Measurements from ENCODE around the gene SLC6A1. TPM values are rescaled to one million over a fixed set of nuclear protein-coding genes. Genes with fewer than 3 reads are reported as not detected.
"Not testable (repeated sequence)": the region's sequence is repeated elsewhere in the genome, so short reads cannot be mapped to it uniquely, and the experiment has no call there.

Gene SLC6A1
- total and polyA plus RNA-seq, 7 donors, result 0.27 to 1.9 (median 0.36) TPM

- TF ChIP-seq, protein P1, sequence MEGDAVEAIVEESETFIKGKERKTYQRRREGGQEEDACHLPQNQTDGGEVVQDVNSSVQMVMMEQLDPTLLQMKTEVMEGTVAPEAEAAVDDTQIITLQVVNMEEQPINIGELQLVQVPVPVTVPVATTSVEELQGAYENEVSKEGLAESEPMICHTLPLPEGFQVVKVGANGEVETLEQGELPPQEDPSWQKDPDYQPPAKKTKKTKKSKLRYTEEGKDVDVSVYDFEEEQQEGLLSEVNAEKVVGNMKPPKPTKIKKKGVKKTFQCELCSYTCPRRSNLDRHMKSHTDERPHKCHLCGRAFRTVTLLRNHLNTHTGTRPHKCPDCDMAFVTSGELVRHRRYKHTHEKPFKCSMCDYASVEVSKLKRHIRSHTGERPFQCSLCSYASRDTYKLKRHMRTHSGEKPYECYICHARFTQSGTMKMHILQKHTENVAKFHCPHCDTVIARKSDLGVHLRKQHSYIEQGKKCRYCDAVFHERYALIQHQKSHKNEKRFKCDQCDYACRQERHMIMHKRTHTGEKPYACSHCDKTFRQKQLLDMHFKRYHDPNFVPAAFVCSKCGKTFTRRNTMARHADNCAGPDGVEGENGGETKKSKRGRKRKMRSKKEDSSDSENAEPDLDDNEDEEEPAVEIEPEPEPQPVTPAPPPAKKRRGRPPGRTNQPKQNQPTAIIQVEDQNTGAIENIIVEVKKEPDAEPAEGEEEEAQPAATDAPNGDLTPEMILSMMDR (IDR thresholded peaks at IDR 0.05), result no peak
- intact Hi-C loops (cut with DNase I), result loop anchor here (1.0 to 10.0 kb wide), 5 partner anchors 113 to 301 kb away; no protein-coding TSS in a partner anchor
- Histone ChIP-seq H3K9me3 (no peaks in the 10 kb centered on the region), H3K4me3 (no peak overlapping the region), H3K36me3 (ENCODE audit: insufficient read depth in 1 of 2, low read depth in 1 of 2) (no peaks in the 10 kb centered on the region), H3K27ac (no peak overlapping the region), H3K27me3 (ENCODE audit: insufficient read depth in 3 of 3, low read length in 2 of 3) (peaks cover 0 to 40% (median 2%) of the 10 kb centered on the region in 3 donors), H3K4me1 (no peaks in the 10 kb centered on the region)
- DNase-seq, result no peak
- ATAC-seq, result no peak
These were observed 67.2 kb downstream of the SLC6A1 start for GRCh38 chr3:11059799-11060115.

DNA sequence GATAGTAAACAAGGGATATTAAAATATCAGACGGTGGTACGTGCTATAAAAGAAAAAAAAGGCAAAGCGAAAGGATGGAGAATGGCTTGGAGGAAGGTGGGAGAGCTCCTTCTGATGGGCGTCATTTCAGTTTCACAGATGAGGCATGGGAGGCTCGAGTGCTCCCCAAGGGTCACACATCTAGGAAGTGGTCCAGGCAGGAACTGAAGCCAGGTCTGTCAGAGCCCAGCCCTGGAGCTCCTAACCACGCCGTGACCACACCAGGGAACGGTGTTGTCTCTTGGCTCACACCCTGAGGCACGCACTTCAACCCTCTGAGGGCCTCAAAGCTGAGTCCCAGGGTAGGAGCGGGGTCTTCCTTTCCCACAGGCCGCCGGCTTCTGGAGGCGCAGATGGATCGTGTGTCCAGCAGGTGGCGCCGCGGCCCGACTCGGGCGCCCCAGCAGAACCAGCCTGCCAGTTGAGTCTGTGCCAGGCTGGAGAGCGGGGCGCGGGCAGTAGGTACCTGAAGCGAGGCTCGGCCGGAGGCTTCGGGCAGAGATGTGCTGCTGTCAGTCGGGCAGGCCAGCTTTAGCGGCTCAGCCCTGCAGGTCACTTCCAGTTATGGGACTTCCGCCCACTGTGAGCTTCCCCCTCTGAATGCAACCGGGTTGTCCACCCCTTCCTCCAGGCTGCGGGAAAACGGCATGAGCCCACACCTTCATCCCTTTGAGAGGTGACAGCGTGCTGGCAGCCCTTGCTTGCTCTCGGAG is 68.1 kb downstream of the SLC6A1 start:
- H3K4me3 ChIP-seq, result peak overlapping the region; percentile 5
- intact Hi-C loops (cut with DNase I), result loop anchor here (5.0 to 10.0 kb wide), 2 partner anchors 144 to 272 kb away; no protein-coding TSS in a partner anchor
- peak; percentile 42 to 82 (median 74) for ATAC-seq
- TF ChIP-seq, protein P1 (IDR thresholded peaks at IDR 0.05), result peak; percentile 75
- peak; percentile 73 to 74 for DNase-seq
- H3K4me1 ChIP-seq, result no peaks in the 10 kb centered on the region
- no peak overlapping the region for H3K27ac ChIP-seq
- H3K27me3 ChIP-seq (ENCODE audit: insufficient read depth in 3 of 3, low read length in 2 of 3), result peaks cover 0 to 40% (median 2%) of the 10 kb centered on the region in 3 donors
- H3K9me3 ChIP-seq, result no peaks in the 10 kb centered on the region
- H3K36me3 ChIP-seq (ENCODE audit: insufficient read depth in 1 of 2, low read depth in 1 of 2), result no peaks in the 10 kb centered on the region
- 11 to 17% (median 16%) methylated on average over 35 of the region's 35 CpGs for WGBS, 3 donors

- not testable (repeated sequence) for ATAC-seq; H3K36me3 ChIP-seq (ENCODE audit: insufficient read depth in 1 of 2, low read depth in 1 of 2); H3K27ac ChIP-seq; H3K9me3 ChIP-seq; H3K4me1 ChIP-seq; DNase-seq
- Histone ChIP-seq H3K27me3 (ENCODE audit: insufficient read depth in 3 of 3, low read length in 2 of 3) (peaks cover 0 to 40% (median 2%) of the 10 kb centered on the region in 3 donors), H3K4me3 (peak overlapping the region; percentile 5)
- intact Hi-C loops (cut with DNase I), result loop anchor here (5.0 to 10.0 kb wide), 2 partner anchors 143 to 271 kb away; no protein-coding TSS in a partner anchor
- WGBS, 3 donors, result 91 to 92% (median 92%) methylated on average over 37 to 41 of the region's 41 CpGs
These were observed 68.8 kb downstream of the SLC6A1 start for GRCh38 chr3:11061268-11061871.

- Histone ChIP-seq H3K27me3 (ENCODE audit: insufficient read depth in 3 of 3, low read length in 2 of 3) (peaks cover 0 to 31% (median 0%) of the 10 kb centered on the region in 3 donors), H3K4me3 (no peak overlapping the region), H3K27ac (no peak overlapping the region), H3K36me3 (ENCODE audit: insufficient read depth in 1 of 2, low read depth in 1 of 2) (no peaks in the 10 kb centered on the region), H3K9me3 (no peaks in the 10 kb centered on the region), H3K4me1 (no peaks in the 10 kb centered on the region)
- WGBS, 3 donors, result 86 to 89% (median 86%) methylated on average over 7 of the region's 7 CpGs
- TF ChIP-seq, protein P1 (IDR thresholded peaks at IDR 0.05), result no peak
- no peak for DNase-seq
- no peak for ATAC-seq
- intact Hi-C loops (cut with DNase I), result loop anchor here (5.0 to 10.0 kb wide), 2 partner anchors 142 to 270 kb away; no protein-coding TSS in a partner anchor
These were observed 70.2 kb downstream of the SLC6A1 start for GRCh38 chr3:11062704-11063103.

GRCh38 chr3:11071096-11071755 is 78.7 kb downstream of the SLC6A1 start:
- TF ChIP-seq, protein P1 (IDR thresholded peaks at IDR 0.05), result no peak
- no peak for ATAC-seq
- no peaks in the 10 kb centered on the region for H3K9me3 ChIP-seq
- no peaks in the 10 kb centered on the region for H3K36me3 ChIP-seq (ENCODE audit: insufficient read depth in 1 of 2, low read depth in 1 of 2)
- DNase-seq, result no peak
- 86 to 88% (median 86%) methylated on average over 24 to 26 of the region's 26 CpGs for WGBS, 3 donors
- peaks cover 2 to 8% (median 7%) of the 10 kb centered on the region in 3 donors for H3K27me3 ChIP-seq (ENCODE audit: insufficient read depth in 3 of 3, low read length in 2 of 3)
- no peak overlapping the region for H3K27ac ChIP-seq
- no peaks in the 10 kb centered on the region for H3K4me1 ChIP-seq
- intact Hi-C loops (cut with DNase I), result no loop called here
- H3K4me3 ChIP-seq, result no peak overlapping the region

Data from psoas muscle (tissue), 8 donors.